Stimulated activated naive CD8-positive, alpha-beta T cell treated with anti-CD3 and anti-CD28 coated beads, Interleukin-15, Interleukin-2, amounts not matched to agents 100 U/mL and 50 U/mL, for 24 hours (primary cell): ENCODE results near the gene DPYD.

ENCODE experiments used
- ATAC-seq: fragments of 150-1000 bp; cut with Tn5 transposase; one replicate; pipeline ENCODE4 v1.10.0; 2021
- DNase-seq: peaks from one replicate; pipeline ENCODE4 v3.0.0; 2021

Gene DPYD

DNA sequence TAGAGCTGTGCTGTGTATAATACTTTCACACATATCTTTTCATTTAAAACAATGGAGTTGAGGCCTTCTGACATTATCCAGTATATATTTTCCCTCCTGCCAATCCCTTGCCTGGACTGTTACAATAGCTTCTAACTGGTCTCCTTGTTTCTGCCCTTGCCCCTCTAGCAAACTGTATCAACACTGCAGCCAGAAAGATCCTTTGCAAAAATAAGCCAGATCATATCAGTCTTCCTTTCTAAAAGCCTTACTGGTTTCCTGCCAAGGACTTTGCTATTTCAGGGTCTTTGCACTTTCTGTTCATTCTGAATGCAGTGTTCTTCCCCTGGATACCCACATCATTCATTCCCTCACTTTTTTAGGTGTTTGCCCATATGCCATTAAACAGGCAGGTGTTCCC is 829.2 kb downstream of the DPYD start:
- ATAC-seq = no peak
- no peak for DNase-seq

- DNase-seq (no peak), ATAC-seq (no peak)
Observed at GRCh38 chr1:97091263-97091662, 829.6 kb downstream of the DPYD start.

DNA sequence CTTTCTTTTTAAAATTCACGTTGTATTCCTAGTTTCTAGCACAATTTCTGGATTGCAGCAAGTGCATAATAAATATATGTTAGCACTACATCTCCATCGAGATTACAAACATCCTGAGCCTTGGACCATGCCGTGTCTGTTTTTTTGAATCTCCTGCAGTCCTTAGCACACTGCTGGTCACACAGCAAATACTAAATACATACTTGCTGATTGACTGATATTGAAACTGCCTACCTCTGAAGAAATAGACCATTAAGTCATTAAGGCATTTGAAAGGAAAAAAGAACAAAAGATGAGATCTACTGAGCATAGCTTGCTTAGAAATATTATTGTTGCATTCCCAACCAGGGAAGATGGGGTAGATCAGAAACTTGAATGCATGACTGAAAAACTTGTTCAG is 830.1 kb downstream of the DPYD start:
- DNase-seq (no peak), ATAC-seq (no peak)

- no peak for DNase-seq
- no peak for ATAC-seq
Observed at GRCh38 chr1:97089173-97089572, 831.7 kb downstream of the DPYD start.

DNA sequence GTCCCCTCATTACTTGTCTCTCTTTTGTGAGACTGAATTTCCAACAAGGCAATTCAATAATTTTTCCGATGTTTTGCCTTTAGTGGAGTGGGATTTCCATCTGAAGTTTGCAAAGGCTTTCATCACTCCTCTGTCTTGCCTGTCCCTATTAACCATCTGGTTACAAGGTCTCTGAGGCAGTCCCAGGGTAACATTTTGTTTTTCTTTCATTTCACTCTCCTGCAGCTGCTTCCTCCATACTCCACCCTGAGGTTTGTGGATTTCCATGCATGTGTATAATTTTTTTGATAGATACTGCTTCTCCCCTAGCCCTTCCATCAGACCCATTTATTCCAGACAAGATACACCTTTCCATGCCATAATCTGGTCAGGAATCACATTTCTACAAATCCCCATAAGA is 832.4 kb downstream of the DPYD start:
- ATAC-seq (no peak), DNase-seq (no peak)

DNA sequence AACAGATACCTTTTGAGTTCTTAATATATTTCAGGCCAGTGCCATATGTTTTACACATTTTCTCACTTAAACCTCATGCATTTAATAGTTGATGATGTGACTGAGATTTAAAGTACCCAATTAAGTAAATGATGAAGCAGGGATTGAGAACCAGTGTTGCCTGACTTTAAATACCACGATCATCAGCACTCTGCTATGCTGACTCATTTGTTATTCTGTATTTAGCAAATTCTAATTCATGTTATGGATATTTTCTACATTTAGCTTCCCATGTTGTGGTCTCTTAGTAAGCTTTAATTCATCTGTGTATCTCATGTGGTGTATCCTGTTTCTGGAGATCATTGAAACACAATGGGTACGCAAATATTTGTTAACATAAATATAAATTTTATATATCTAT is 836.3 kb downstream of the DPYD start:
- no peak for DNase-seq
- no peak for ATAC-seq

DNA sequence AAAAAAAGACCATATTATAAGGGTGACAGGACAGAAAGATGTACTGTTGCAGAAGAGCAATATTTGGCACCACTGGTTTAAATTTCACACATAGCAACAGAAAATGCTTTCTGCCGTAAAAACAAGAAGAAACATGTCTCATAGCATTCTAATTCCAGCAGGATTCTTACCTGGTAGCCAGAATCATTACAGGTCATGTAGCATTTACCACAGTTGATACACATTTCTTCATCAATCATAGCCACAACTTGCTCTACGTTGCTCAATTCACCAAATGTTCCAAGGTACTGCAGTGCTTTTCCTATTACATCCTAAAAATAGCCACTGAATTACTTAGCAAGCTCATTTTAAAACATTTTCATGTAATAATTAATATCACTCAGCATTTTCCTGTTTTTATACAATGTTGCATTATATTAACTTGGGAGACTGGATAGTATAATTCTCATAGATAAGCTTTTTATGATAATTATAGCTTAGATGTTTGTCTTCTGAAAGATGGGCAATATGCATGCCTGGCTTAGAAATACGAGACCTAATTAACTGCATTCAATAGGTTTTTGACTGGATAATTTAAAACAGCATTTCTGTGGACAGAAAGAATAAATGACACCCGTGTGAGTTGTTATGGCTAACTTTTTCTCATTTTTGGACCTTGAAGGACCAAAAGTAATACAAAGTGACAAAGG is 838.5 kb downstream of the DPYD start:
- no peak for DNase-seq
- ATAC-seq = no peak

- DNase-seq (no peak), ATAC-seq (no peak)
Observed at GRCh38 chr1:97078872-97079271, 842.0 kb downstream of the DPYD start.

GRCh38 chr1:97077221-97077620 is 843.6 kb downstream of the DPYD start:
- no peak for DNase-seq
- ATAC-seq = no peak

- DNase-seq (no peak), ATAC-seq (no peak)
Observed at GRCh38 chr1:97074771-97075170, 846.1 kb downstream of the DPYD start.

DNA sequence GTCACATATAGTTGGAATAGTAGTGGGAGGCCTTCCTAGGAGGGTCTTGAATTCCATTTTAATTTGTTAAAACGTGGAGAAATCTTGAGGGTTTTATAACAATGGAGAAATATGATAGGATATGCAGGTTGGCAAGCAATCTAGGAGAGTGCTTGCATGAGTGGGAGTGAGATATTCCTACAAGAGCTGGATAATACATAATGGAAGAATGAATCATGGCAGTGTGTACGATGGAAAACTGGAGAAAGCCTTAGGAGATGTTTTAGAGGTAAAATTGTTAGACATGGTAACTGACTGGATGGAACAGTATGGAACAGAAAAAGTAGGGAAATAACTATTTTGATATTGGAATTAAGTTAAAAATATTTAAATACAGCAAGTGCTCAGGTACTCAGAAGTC is 846.9 kb downstream of the DPYD start:
- DNase-seq (no peak), ATAC-seq (no peak)

GRCh38 chr1:97073169-97073568 is 847.7 kb downstream of the DPYD start:
- ATAC-seq = no peak
- DNase-seq = no peak

DNA sequence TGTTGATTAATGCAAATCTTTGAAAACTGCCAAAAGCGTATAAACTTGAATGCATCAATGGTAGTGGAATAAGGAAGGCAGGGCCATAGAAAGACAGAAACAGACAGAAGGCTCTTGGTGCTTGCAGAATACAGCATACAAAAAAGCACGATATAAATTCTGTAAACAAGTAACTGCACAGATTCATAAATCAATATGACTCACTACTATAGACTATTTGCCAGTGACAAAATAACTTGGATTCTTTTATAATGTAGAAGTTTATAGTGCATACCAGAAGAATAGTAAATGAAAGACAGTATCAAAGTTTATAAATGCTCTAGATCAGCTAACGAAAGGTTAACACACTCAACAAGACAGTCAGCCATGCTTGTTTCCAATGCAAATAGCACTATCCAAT is 849.7 kb downstream of the DPYD start:
- no peak for ATAC-seq
- DNase-seq = no peak

- no peak for DNase-seq
- no peak for ATAC-seq
Observed at GRCh38 chr1:97070376-97070775, 850.5 kb downstream of the DPYD start.

- DNase-seq (no peak), ATAC-seq (no peak)
Observed at GRCh38 chr1:97069312-97069711, 851.5 kb downstream of the DPYD start.

GRCh38 chr1:97066860-97067259 is 854.0 kb downstream of the DPYD start:
- no peak for DNase-seq
- ATAC-seq = no peak

- no peak for DNase-seq
- ATAC-seq = no peak
Observed at GRCh38 chr1:97063532-97063931, 857.3 kb downstream of the DPYD start.

- ATAC-seq = no peak
Observed at GRCh38 chr1:97061604-97062003, 859.2 kb downstream of the DPYD start.

GRCh38 chr1:97056386-97056785 is 864.4 kb downstream of the DPYD start:
- ATAC-seq (no peak), DNase-seq (no peak)

More at GRCh38 chr1:97061604-97062003, 859.2 kb downstream of the DPYD start:
- DNase-seq = no peak

GRCh38 chr1:97053268-97053667 is 867.6 kb downstream of the DPYD start:
- ATAC-seq (no peak), DNase-seq (no peak)

DNA sequence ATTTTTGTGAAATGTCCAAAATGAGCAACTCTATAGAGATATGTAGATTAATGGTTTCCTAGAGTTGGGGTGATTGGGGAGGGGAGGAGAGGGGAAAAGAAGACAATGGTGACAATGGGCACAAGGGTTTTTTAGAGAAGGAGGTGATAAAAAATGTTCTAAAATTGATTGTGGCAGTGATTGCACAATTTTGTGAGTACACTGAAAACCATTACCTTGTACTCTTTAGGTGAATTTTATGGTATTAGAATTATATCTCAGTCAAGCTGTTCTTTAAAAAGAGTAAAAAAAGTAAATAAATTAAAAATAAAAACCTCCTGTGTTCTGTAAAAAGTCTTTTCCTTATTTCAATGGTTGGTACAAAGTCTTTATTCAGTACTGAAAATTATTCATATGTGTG is 869.0 kb downstream of the DPYD start:
- DNase-seq (no peak), ATAC-seq (no peak)

GRCh38 chr1:97050506-97050905 is 870.3 kb downstream of the DPYD start:
- DNase-seq (no peak), ATAC-seq (no peak)

DNA sequence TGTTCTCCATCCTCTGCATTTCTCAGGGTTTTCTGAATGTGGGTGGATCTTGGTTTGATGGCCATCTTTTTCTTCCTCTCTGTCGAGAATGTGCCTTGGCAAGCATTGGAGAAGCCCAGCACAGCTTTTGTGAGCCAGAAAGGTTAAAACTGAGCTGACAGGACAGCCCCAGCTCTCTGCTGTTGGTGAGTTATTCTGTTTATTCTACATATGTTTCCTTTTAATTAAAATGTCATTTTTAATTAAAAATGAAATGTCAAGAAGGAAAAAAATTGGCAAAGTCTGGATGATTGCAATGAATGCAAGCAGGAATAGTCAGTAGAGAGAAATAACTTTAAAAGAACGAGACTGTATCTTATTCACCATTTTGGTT is 873.4 kb downstream of the DPYD start:
- DNase-seq (no peak), ATAC-seq (no peak)

- DNase-seq (no peak), ATAC-seq (no peak)
Observed at GRCh38 chr1:97046765-97047420, 873.9 kb downstream of the DPYD start.
